Neural progenitor cell (in vitro differentiated cells): Measurements from ENCODE around the gene GMPR.

Experiments used
- EZH2 ChIP-seq: fragments of 200-600 bp; sonication (generic); IDR thresholded peaks from 2 replicates; pipeline ENCODE4 v1.6.1; 2017; ENCODE audit warnings: antibody characterized with exemption, mild to moderate bottlenecking, moderate library complexity
- EZH2phosphoT487 ChIP-seq: fragments of 200-600 bp; sonication (generic); IDR thresholded peaks from 2 replicates; pipeline ENCODE4 v1.6.1; 2017; ENCODE audit warnings: antibody characterized with exemption
- TF ChIP-seq, protein P1 (sequence below): fragments of 200-600 bp; sonication (generic); IDR thresholded peaks from 2 replicates; pipeline ENCODE4 v1.5.1; 2017; ENCODE audit warnings: antibody characterized with exemption, mild to moderate bottlenecking

GRCh38 chr6:16222826-16223225, 15.6 kb upstream of the GMPR start:
- no peak for TF ChIP-seq EZH2
- TF ChIP-seq, protein P1, sequence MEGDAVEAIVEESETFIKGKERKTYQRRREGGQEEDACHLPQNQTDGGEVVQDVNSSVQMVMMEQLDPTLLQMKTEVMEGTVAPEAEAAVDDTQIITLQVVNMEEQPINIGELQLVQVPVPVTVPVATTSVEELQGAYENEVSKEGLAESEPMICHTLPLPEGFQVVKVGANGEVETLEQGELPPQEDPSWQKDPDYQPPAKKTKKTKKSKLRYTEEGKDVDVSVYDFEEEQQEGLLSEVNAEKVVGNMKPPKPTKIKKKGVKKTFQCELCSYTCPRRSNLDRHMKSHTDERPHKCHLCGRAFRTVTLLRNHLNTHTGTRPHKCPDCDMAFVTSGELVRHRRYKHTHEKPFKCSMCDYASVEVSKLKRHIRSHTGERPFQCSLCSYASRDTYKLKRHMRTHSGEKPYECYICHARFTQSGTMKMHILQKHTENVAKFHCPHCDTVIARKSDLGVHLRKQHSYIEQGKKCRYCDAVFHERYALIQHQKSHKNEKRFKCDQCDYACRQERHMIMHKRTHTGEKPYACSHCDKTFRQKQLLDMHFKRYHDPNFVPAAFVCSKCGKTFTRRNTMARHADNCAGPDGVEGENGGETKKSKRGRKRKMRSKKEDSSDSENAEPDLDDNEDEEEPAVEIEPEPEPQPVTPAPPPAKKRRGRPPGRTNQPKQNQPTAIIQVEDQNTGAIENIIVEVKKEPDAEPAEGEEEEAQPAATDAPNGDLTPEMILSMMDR, result no peak
- no peak for TF ChIP-seq EZH2phosphoT487
